Gastrocnemius medialis (tissue), 4 donors: Measurements from ENCODE around the gene CELSR1. TPM values are rescaled to one million over a fixed set of nuclear protein-coding genes. Genes with fewer than 3 reads are reported as not detected.

Experiments
- ATAC-seq, 2 donors: fragments of 150-250 bp; one replicate each; pipeline ENCODE4 v1.9.1; 2016
- DNase-seq, 2 donors: peaks; one replicate each; pipeline ENCODE4 v3.0.0-alpha.2; 2019
- H3K27ac ChIP-seq, 4 donors: fragments of 200-600 bp; sonication (generic); 1 replicate in 1 of 4; 2 replicates in 3 of 4; pipeline ENCODE4 v1.5.1; 2016 to 2018; ENCODE audit warnings: mild to moderate bottlenecking in 2 of 4, moderate library complexity in 1 of 4
- H3K27me3 ChIP-seq, 3 donors: fragments of 200-600 bp; sonication (generic) in 2 of 3; 1 replicate in 1 of 3; 2 replicates in 2 of 3; pipeline versions ENCODE4 v1.5.1 to v1.6.0; 2016 to 2019; ENCODE audit warnings: mild to moderate bottlenecking in 1 of 3, moderate library complexity in 1 of 3
- H3K36me3 ChIP-seq, 2 donors: fragments of 200-600 bp; sonication (generic) in 1 of 2; one replicate each; pipeline ENCODE4 v1.5.1; 2017 to 2018
- H3K4me1 ChIP-seq, 2 donors: fragments of 200-600 bp; sonication (generic) in 1 of 2; one replicate each; pipeline ENCODE4 v1.5.1; 2016 to 2017; ENCODE audit warnings: mild to moderate bottlenecking in 2 of 2
- H3K4me3 ChIP-seq, 4 donors: fragments of 200-600 bp; sonication (generic) in 3 of 4; 1 replicate in 1 of 4; 2 replicates in 3 of 4; pipeline ENCODE4 v1.5.1; 2016 to 2019; ENCODE audit warnings: mild to moderate bottlenecking in 2 of 4
- H3K9me3 ChIP-seq, 3 donors: fragments of 200-600 bp; sonication (generic) in 2 of 3; 1 replicate in 1 of 3; 2 replicates in 2 of 3; pipeline ENCODE4 v1.5.1; 2016 to 2019
- POLR2A ChIP-seq, 2 donors: fragments of 450-650 bp; IDR thresholded peaks; one replicate each; pipeline ENCODE4 v1.6.1; 2017; ENCODE audit warnings: antibody characterized with exemption in 2 of 2, mild to moderate bottlenecking in 2 of 2, moderate library complexity in 2 of 2
- in situ Hi-C, 4 donors: fragments of 200-750 bp; cut with MboI; loops; one replicate each; pipeline versions ENCODE4 v1.15.0 to v1.8.0; 2017; ENCODE audit warnings: low sequenced_read_pairs in 4 of 4
- intact Hi-C: fragments of 100-400 bp; cut with DNase I; formaldehyde crosslinking; loops from one replicate; pipeline ENCODE4 v1.15.1; 2023; ENCODE audit warnings: low total_unique reads
- total RNA-seq, 4 donors: library from RNA; depleted of rRNA; stranded (reverse); fragments of >200 nt; gene quantifications; one replicate each; pipeline versions ENCODE4 v1.1.0 to v1.2.3, GENCODE V29; 2016
- TF ChIP-seq, protein P1 (sequence below), 5 experiments: fragments of 450-650 bp in 3 of 5; fragments of 200-600 bp in 2 of 5; sonication (generic) in 2 of 5; IDR thresholded peaks in 4 of 5; conservative IDR thresholded peaks in 1 of 5; 1 replicate in 4 of 5; 2 replicates in 1 of 5; pipeline ENCODE4 v1.5.1; 2016 to 2019; ENCODE audit warnings: antibody characterized with exemption in 5 of 5, mild to moderate bottlenecking in 3 of 5, moderate library complexity in 3 of 5

Gene CELSR1
- total RNA-seq, 4 donors from 2014 or later, result 0.10 to 1.5 (median 0.87) TPM

GRCh38 chr22:46445771-46446420, 91.5 kb downstream of the CELSR1 start:
- Histone ChIP-seq H3K27me3 (peaks cover 2 to 10% (median 10%) of the 10 kb centered on the region in 3 donors), H3K27ac (no peak overlapping the region), H3K36me3 (no peaks in the 10 kb centered on the region), H3K9me3 (no peaks in the 10 kb centered on the region), H3K4me3 (no peak overlapping the region), H3K4me1 (no peaks in the 10 kb centered on the region)
- in situ Hi-C loops, result no loop called here
- TF ChIP-seq, protein P1, sequence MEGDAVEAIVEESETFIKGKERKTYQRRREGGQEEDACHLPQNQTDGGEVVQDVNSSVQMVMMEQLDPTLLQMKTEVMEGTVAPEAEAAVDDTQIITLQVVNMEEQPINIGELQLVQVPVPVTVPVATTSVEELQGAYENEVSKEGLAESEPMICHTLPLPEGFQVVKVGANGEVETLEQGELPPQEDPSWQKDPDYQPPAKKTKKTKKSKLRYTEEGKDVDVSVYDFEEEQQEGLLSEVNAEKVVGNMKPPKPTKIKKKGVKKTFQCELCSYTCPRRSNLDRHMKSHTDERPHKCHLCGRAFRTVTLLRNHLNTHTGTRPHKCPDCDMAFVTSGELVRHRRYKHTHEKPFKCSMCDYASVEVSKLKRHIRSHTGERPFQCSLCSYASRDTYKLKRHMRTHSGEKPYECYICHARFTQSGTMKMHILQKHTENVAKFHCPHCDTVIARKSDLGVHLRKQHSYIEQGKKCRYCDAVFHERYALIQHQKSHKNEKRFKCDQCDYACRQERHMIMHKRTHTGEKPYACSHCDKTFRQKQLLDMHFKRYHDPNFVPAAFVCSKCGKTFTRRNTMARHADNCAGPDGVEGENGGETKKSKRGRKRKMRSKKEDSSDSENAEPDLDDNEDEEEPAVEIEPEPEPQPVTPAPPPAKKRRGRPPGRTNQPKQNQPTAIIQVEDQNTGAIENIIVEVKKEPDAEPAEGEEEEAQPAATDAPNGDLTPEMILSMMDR (IDR thresholded peaks at IDR 0.05 in 4 of 5, conservative IDR thresholded peaks at IDR 0.05 in 1 of 5), result no peak
- TF ChIP-seq POLR2A (IDR thresholded peaks at IDR 0.05), result no peak
- ATAC-seq (no peak), DNase-seq (no peak)
- intact Hi-C loops, result no loop called here

DNA sequence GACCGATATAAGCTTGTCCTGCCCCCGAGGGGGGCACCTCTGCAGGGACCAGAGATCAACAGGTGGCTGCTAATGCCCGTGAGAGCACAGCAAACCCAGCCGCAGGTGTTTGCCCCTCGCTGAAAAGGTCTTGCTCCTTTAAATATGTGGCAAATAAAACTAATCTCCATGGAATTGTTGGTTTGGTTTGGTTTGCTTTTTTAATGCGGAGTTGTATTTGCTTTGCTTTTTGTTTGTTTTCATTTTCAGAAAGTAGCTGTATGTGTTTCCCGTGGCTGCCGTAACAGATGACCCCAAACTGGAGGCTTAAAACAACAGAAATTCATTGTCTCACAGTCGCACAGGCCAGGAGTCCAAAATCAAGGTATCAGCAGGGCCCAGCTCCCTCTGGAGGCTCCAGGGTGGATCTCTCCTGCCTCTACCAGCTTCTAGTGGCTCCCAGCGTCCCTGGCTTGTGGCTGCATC, 93.0 kb downstream of the CELSR1 start:
- intact Hi-C loops, result no loop called here
- Histone ChIP-seq H3K9me3 (no peaks in the 10 kb centered on the region), H3K4me3 (no peak overlapping the region), H3K27ac (no peak overlapping the region), H3K36me3 (no peaks in the 10 kb centered on the region), H3K27me3 (peaks cover 0 to 9% (median 6%) of the 10 kb centered on the region in 3 donors), H3K4me1 (no peaks in the 10 kb centered on the region)
- ATAC-seq (no peak), DNase-seq (no peak)
- in situ Hi-C loops, result no loop called here
- TF ChIP-seq POLR2A (IDR thresholded peaks at IDR 0.05), result no peak
- TF ChIP-seq, protein P1 (IDR thresholded peaks at IDR 0.05 in 4 of 5, conservative IDR thresholded peaks at IDR 0.05 in 1 of 5), result no peak

DNA sequence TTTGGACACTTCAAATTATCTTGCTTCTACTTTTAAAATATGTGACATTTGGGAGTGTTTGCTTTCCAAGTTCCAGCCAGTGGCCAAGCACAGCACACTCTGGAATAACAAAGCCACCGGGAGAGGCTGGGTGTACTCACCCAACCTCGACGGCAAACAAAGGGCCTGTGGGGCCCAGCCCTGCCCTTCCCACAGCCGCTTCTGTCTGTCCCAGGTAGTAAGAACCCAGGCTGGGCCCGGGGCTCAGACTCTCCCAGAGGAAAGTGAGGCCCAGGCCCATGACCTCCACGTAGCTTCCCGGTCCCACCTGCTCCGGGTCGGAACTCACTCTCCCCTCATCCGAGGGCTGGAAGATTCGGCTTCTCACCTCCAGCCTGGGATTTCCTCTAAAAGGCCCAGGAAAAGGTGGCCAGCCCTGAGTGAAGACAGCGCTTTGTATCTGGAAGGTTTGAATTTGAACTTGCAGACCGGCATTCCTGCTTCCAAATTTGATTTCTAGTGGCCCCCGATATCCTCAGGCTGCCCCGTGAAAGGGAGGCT, 93.5 kb downstream of the CELSR1 start:
- TF ChIP-seq, protein P1 (IDR thresholded peaks at IDR 0.05 in 4 of 5, conservative IDR thresholded peaks at IDR 0.05 in 1 of 5), result no peak
- no peak for TF ChIP-seq POLR2A (IDR thresholded peaks at IDR 0.05)
- Histone ChIP-seq H3K27ac (no peak overlapping the region), H3K27me3 (peaks cover 0 to 9% (median 6%) of the 10 kb centered on the region in 3 donors), H3K36me3 (no peaks in the 10 kb centered on the region), H3K9me3 (no peaks in the 10 kb centered on the region), H3K4me1 (no peaks in the 10 kb centered on the region), H3K4me3 (no peak overlapping the region)
- no peak for DNase-seq
- in situ Hi-C loops (no loop called here), intact Hi-C loops (no loop called here)
- no peak for ATAC-seq

DNA sequence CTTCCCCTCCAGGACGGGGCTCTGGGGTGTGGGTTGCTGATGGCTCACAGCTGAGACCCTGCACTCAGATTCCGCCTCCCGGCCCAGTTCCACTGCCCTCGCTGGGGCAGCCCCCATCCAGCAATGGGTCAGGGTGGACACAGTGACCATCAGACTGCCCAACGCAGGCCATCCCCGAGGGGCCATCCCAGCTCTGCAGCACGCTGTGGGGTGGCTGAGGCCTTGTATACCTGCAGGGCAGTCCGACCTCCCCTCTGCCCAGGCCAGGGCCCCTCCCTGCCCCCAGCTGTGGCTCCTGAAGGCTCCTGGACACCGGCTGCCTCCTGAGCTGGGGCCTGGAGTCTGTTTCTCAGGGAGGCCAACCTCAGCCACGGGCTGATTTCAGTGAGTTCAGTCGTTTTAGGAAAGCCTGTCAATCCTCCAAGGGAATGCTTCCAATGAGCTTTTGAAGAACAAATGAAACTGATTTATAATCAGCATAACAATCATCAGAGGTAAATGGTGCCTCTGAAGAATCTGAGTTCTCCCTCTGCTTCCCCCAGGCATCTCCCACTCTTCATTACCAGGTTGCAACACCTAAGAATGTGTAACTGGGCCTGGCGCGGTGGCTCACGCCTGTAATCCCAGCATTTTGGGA, 95.1 kb downstream of the CELSR1 start:
- in situ Hi-C loops, result no loop called here
- no peak for DNase-seq

More for the DNA sequence above, 95.1 kb downstream of the CELSR1 start:
- no peak for TF ChIP-seq POLR2A (IDR thresholded peaks at IDR 0.05)
- TF ChIP-seq, protein P1 (IDR thresholded peaks at IDR 0.05 in 4 of 5, conservative IDR thresholded peaks at IDR 0.05 in 1 of 5), result no peak
- Histone ChIP-seq H3K9me3 (no peaks in the 10 kb centered on the region), H3K4me3 (no peak overlapping the region), H3K4me1 (no peaks in the 10 kb centered on the region), H3K27me3 (peaks cover 0 to 4% (median under 1%) of the 10 kb centered on the region in 3 donors), H3K27ac (no peak overlapping the region), H3K36me3 (no peaks in the 10 kb centered on the region)
- intact Hi-C loops, result no loop called here
- no peak for ATAC-seq
